H1 (cell line): Measurements from ENCODE around the gene FADS2. TPM values are rescaled to one million over a fixed set of nuclear protein-coding genes. Genes with fewer than 3 reads are reported as not detected.

Source experiments
- CTCF ChIA-PET: fragments of 300-600 bp; sonication (Branson Sonifier 250); formaldehyde crosslinking; loops from one replicate; lab custom pipeline; 2021; ENCODE audit not compliant: partially characterized antibody; lab: Charles Lee
- POLR2A ChIA-PET: fragments of 300-600 bp; sonication (Branson Sonifier 250); formaldehyde crosslinking; loops from one replicate; lab custom pipeline; 2021; ENCODE audit warnings: inconsistent platforms; ENCODE audit not compliant: partially characterized antibody; lab: Charles Lee
- DNase-seq, 2 experiments: peaks; one replicate each; pipeline versions ENCODE4 v3.0.0 to v3.0.0-alpha.2; 2010 to 2022; ENCODE audit warnings: low spot score in 2 of 2, low read depth in 1 of 2, mixed read lengths in 1 of 2
- FAIRE-seq: peaks from 2 replicates; lab custom pipeline; 2011; peaks lifted over from hg19 to GRCh38; lab: Jason Lieb, UNC
- H2AFZ ChIP-seq: 2 replicates; pipeline ENCODE4 v1.8.1; 2012; ENCODE audit warnings: low read length, inconsistent platforms
- H2AK5ac ChIP-seq: 2 replicates; pipeline ENCODE4 v1.6.1; 2013; ENCODE audit warnings: low read depth, low read length
- H2BK120ac ChIP-seq: replicated peaks from 2 replicates; pipeline ENCODE3; 2013; ENCODE audit warnings: low read depth, low read length, inconsistent platforms
- H2BK12ac ChIP-seq: 2 replicates; pipeline ENCODE4 v1.6.1; 2013; ENCODE audit warnings: low read depth, low read length
- H2BK15ac ChIP-seq: 2 replicates; pipeline ENCODE4 v1.6.1; 2013; ENCODE audit warnings: low read length
- H2BK20ac ChIP-seq: 2 replicates; pipeline ENCODE4 v1.6.1; 2013; ENCODE audit warnings: low read length
- H2BK5ac ChIP-seq: 2 replicates; pipeline ENCODE4 v1.6.1; 2013; ENCODE audit warnings: low read depth, low read length
- H3K14ac ChIP-seq: 2 replicates; pipeline ENCODE4 v1.6.1; 2013; ENCODE audit warnings: inconsistent platforms; ENCODE audit not compliant: insufficient read length
- H3K18ac ChIP-seq: 2 replicates; pipeline ENCODE4 v1.6.1; 2013; ENCODE audit warnings: low read length; ENCODE audit errors: extremely low read depth
- H3K23ac ChIP-seq: 2 replicates; pipeline ENCODE4 v1.6.1; 2013; ENCODE audit warnings: inconsistent platforms; ENCODE audit not compliant: insufficient read length
- H3K23me2 ChIP-seq: 2 replicates; pipeline ENCODE4 v1.6.1; 2013; ENCODE audit warnings: low read depth, low read length
- H3K27ac ChIP-seq: 2 replicates; pipeline ENCODE4 v1.6.1; 2011; ENCODE audit warnings: low read depth, low read length, inconsistent platforms
- H3K27me3 ChIP-seq, 4 experiments: replicated peaks in 1 of 4; 1 replicate in 1 of 4; 2 replicates in 3 of 4; pipeline versions ENCODE4 v1.6.1 to v1.8.1; 2011 to 2013; ENCODE audit warnings: low read length in 3 of 4, mild to moderate bottlenecking in 3 of 4, inconsistent platforms in 2 of 4, mixed read lengths in 2 of 4, moderate library complexity in 1 of 4; ENCODE audit not compliant: control insufficient read depth in 3 of 4, insufficient read depth in 3 of 4; ENCODE audit errors: extremely low read depth in 1 of 4
- H3K36me3 ChIP-seq, 4 experiments: 2 replicates each; pipeline versions ENCODE4 v1.6.1 to v1.8.1; 2011 to 2013; ENCODE audit warnings: mild to moderate bottlenecking in 4 of 4, low read length in 3 of 4, moderate library complexity in 2 of 4, control low read depth in 1 of 4, inconsistent platforms in 1 of 4; ENCODE audit not compliant: insufficient read depth in 4 of 4, control insufficient read depth in 2 of 4
- H3K4ac ChIP-seq: replicated peaks from 2 replicates; pipeline ENCODE3; 2013; ENCODE audit warnings: low read length, low read depth, mixed read lengths, inconsistent platforms; ENCODE audit not compliant: insufficient read length
- H3K4me1 ChIP-seq, 4 experiments: replicated peaks in 1 of 4; 1 replicate in 1 of 4; 2 replicates in 3 of 4; pipeline versions ENCODE4 v1.6.1 to v1.8.1; 2011 to 2013; ENCODE audit warnings: low read length in 3 of 4, inconsistent platforms in 2 of 4, mixed read lengths in 1 of 4; ENCODE audit not compliant: insufficient read depth in 4 of 4, control insufficient read depth in 3 of 4
- H3K4me2 ChIP-seq, 2 experiments: 2 replicates each; pipeline versions ENCODE4 v1.6.1 to v1.8.1; 2011 to 2013; ENCODE audit warnings: low read depth in 2 of 2, low read length in 2 of 2, control low read depth in 1 of 2, inconsistent platforms in 1 of 2, mild to moderate bottlenecking in 1 of 2; ENCODE audit not compliant: insufficient read depth in 1 of 2
- H3K4me3 ChIP-seq, 4 experiments: fragments of 200-600, 300-600 bp in 1 of 4; sonication (generic), shearing (Covaris generic), sonication (Bioruptor Twin) in 1 of 4; 2 replicates each; pipeline versions ENCODE4 v1.5.1 to v1.8.1; 2011 to 2016; ENCODE audit warnings: low read length in 4 of 4, low read depth in 3 of 4, control low read depth in 2 of 4, inconsistent platforms in 2 of 4, mild to moderate bottlenecking in 2 of 4, mixed read lengths in 1 of 4, moderate library complexity in 1 of 4; ENCODE audit not compliant: insufficient read depth in 2 of 4; ENCODE audit errors: extremely low read depth in 1 of 4
- H3K56ac ChIP-seq: replicated peaks from 2 replicates; pipeline ENCODE3; 2013; ENCODE audit warnings: low read depth, mild to moderate bottlenecking, mixed read lengths, low read length, inconsistent platforms; ENCODE audit not compliant: insufficient read length
- H3K79me1 ChIP-seq: 2 replicates; pipeline ENCODE4 v1.6.1; 2013; ENCODE audit warnings: low read depth, low read length, control low read depth
- H3K79me2 ChIP-seq, 2 experiments: 2 replicates each; pipeline versions ENCODE4 v1.6.1 to v1.8.1; 2012 to 2013; ENCODE audit warnings: low read length in 2 of 2, mild to moderate bottlenecking in 2 of 2, inconsistent platforms in 1 of 2; ENCODE audit not compliant: insufficient read depth in 2 of 2, control insufficient read depth in 1 of 2
- H3K9ac ChIP-seq, 4 experiments: replicated peaks in 1 of 4; 1 replicate in 1 of 4; 2 replicates in 3 of 4; pipeline versions ENCODE4 v1.6.1 to v1.8.1; 2011 to 2013; ENCODE audit warnings: low read depth in 3 of 4, low read length in 3 of 4, control low read depth in 2 of 4, mild to moderate bottlenecking in 2 of 4, moderate library complexity in 2 of 4, inconsistent platforms in 1 of 4; ENCODE audit errors: extremely low read depth in 1 of 4
- H3K9me3 ChIP-seq, 2 experiments: 2 replicates each; pipeline versions ENCODE4 v1.6.1 to v1.8.1; 2012 to 2013; ENCODE audit warnings: mild to moderate bottlenecking in 2 of 2, moderate library complexity in 2 of 2, control low read depth in 1 of 2, inconsistent platforms in 1 of 2, low read depth in 1 of 2, low read length in 1 of 2, mixed read lengths in 1 of 2; ENCODE audit not compliant: insufficient read depth in 2 of 2
- H4K20me1 ChIP-seq, 2 experiments: replicated peaks in 1 of 2; 2 replicates each; pipeline versions ENCODE3 to v1.8.1; 2011 to 2013; ENCODE audit warnings: inconsistent platforms in 2 of 2, low read length in 2 of 2, mild to moderate bottlenecking in 1 of 2; ENCODE audit not compliant: insufficient read depth in 2 of 2, control insufficient read depth in 1 of 2
- H4K5ac ChIP-seq: 2 replicates; pipeline ENCODE4 v1.6.1; 2013; ENCODE audit warnings: low read length, low read depth, mixed read lengths, inconsistent platforms; ENCODE audit not compliant: insufficient read length
- H4K8ac ChIP-seq: 2 replicates; pipeline ENCODE4 v1.8.0; 2013; ENCODE audit warnings: mild to moderate bottlenecking, moderate library complexity, low read length, inconsistent platforms; ENCODE audit not compliant: insufficient read depth; ENCODE audit errors: extremely low read depth
- H4K91ac ChIP-seq: replicated peaks from 2 replicates; pipeline ENCODE3; 2013; ENCODE audit warnings: low read length, mixed read lengths, inconsistent platforms; ENCODE audit not compliant: insufficient read length
- EP300 ChIP-seq, 2 experiments: IDR thresholded peaks; 1 replicate in 1 of 2; 2 replicates in 1 of 2; pipeline ENCODE4 v1.6.1; 2011 to 2012; ENCODE audit warnings: low read depth in 2 of 2, low read length in 2 of 2, mild to moderate bottlenecking in 2 of 2, borderline replicate concordance in 1 of 2, inconsistent platforms in 1 of 2, moderate library complexity in 1 of 2
- WGBS, 2 experiments: shearing (Covaris generic) in 1 of 2; methylation state at CpG; one replicate each; pipeline versions ENCODE4 v1.1.6 to v1.1.7; 2013 to 2015; ENCODE audit warnings: low lambda C conversion rate in 2 of 2, mixed read lengths in 2 of 2, inconsistent platforms in 1 of 2, low coverage in 1 of 2, missing lambda C conversion rate in 1 of 2; ENCODE audit not compliant: insufficient replicate concordance in 2 of 2, insufficient coverage in 1 of 2, insufficient read length in 1 of 2; ENCODE audit errors: extremely low coverage in 1 of 2, missing lambda C conversion rate in 1 of 2; 5-methylcytosine and 5-hydroxymethylcytosine counted together
- polyA plus RNA-seq, 7 experiments: library from polyadenylated mRNA; depleted of rRNA in 3 of 7; stranded (reverse) in 5 of 7; unstranded in 2 of 7; fragments of >200 nt in 5 of 7; fragments of 200-250 nt in 2 of 7; gene quantifications; 1 replicate in 5 of 7; 2 replicates in 1 of 7; 4 replicates in 1 of 7; pipeline versions ENCODE4 v1.2.1 to v1.2.3, GENCODE V29; 2011 to 2013; ENCODE audit warnings: missing spikeins in 2 of 7, mixed read lengths in 2 of 7
- total RNA-seq: library from RNA; stranded (reverse); fragmentation: NEBNext Ultra II Directional; extraction: Animal tissue kit (Norgen Biotek cat#: 25700); gene quantifications from 2 replicates; pipeline ENCODE4 v1.2.1, GENCODE V29; 2021

The FADS2 gene
- total and polyA plus RNA-seq, 2 of the 8 experiments (the other 6 are each of a cell fraction or from before 2014, with no cell fraction given), result 499 to 701 TPM

- H4K5ac ChIP-seq, result no peak overlapping the region
- H3K18ac ChIP-seq, result no peak overlapping the region
- FAIRE-seq, result no peak
- no peak overlapping the region for H4K91ac ChIP-seq
- no peaks in the 10 kb centered on the region for H3K23me2 ChIP-seq
- no peak overlapping the region for H3K14ac ChIP-seq
- no peak overlapping the region for H2BK15ac ChIP-seq
- no peaks in the 10 kb centered on the region; a peak in 1 of 7 replicates for H3K27me3 ChIP-seq
- no peak overlapping the region for H2AFZ ChIP-seq
- no peak overlapping the region for H3K27ac ChIP-seq
- peaks cover 4 to 12% (median 4%) of the 10 kb centered on the region in 4 experiments; a peak in 5 of 8 replicates for H3K36me3 ChIP-seq
- H2BK20ac ChIP-seq, result no peak overlapping the region
- H3K4me3 ChIP-seq, result no peak overlapping the region
- H3K56ac ChIP-seq, result no peak overlapping the region
- no peak overlapping the region for H2AK5ac ChIP-seq
- H3K23ac ChIP-seq, result no peak overlapping the region
- H3K9ac ChIP-seq, result no peak overlapping the region
- no peaks in the 10 kb centered on the region for H3K9me3 ChIP-seq
- POLR2A ChIA-PET, result interaction anchor here (2.3 to 5.2 kb wide), 2 partner anchors 9 to 15 kb away, joined by 10 to 56 read pairs; partner anchors contain the start of genes FEN1 and TMEM258
- no peaks in the 10 kb centered on the region for H3K79me2 ChIP-seq
- DNase-seq, result no peak
- H3K79me1 ChIP-seq, result no peaks in the 10 kb centered on the region
- H2BK5ac ChIP-seq, result no peak overlapping the region
- no peak for TF ChIP-seq EP300 (IDR thresholded peaks at IDR 0.05; ENCODE audit: borderline replicate concordance in 1 of 2, low read depth in 2 of 2, low read length in 2 of 2)
- H4K20me1 ChIP-seq, result peaks cover 0 to 8% of the 10 kb centered on the region in 2 experiments
- no peak overlapping the region for H4K8ac ChIP-seq
- CTCF ChIA-PET, result interaction anchor here (0.5 to 7.2 kb wide), 5 partner anchors 11 to 48 kb away, joined by 3 to 48 read pairs (median 3); partner anchors contain the start of genes FEN1, MYRF and TMEM258
- no peak overlapping the region for H2BK12ac ChIP-seq
- no peak overlapping the region for H3K4ac ChIP-seq
- H3K4me1 ChIP-seq, result peaks cover 0 to 7% (median 5%) of the 10 kb centered on the region in 4 experiments; a peak in 6 of 7 replicates
- H2BK120ac ChIP-seq, result no peak overlapping the region
- 92% methylated on average over 5 of the region's 5 CpGs; no CpG with 5 or more reads in 1 of the 2 experiments for WGBS, 2 experiments
- no peak overlapping the region for H3K4me2 ChIP-seq
Observed at GRCh38 chr11:61781585-61781984, 46.5 kb upstream of the FADS2 start.
